HFFc6 (cell line): ENCODE data around the gene RIMKLA. TPM values are rescaled to one million over a fixed set of nuclear protein-coding genes. Genes with fewer than 3 reads are reported as not detected.

ENCODE experiments used
- DNase-seq: peaks from one replicate; pipeline ENCODE4 v3.0.0-alpha.2; 2018
- H3K27ac Mint-ChIP-seq: 2 replicates; pipeline ENCODE4 v1.8.0; 2020; ENCODE audit warnings: mild to moderate bottlenecking, mixed read lengths
- H3K27me3 Mint-ChIP-seq: 2 replicates; pipeline ENCODE4 v1.8.0; 2021; ENCODE audit warnings: mild to moderate bottlenecking, moderate library complexity, mixed read lengths; ENCODE audit not compliant: insufficient read depth
- H3K36me3 Mint-ChIP-seq: 2 replicates; pipeline ENCODE4 v1.8.0; 2021; ENCODE audit warnings: low read depth, mixed read lengths
- H3K4me1 Mint-ChIP-seq: 2 replicates; pipeline ENCODE4 v1.8.0; 2020; ENCODE audit warnings: low read depth, mixed read lengths
- H3K4me3 Mint-ChIP-seq: 2 replicates; pipeline ENCODE4 v1.8.0; 2020; ENCODE audit warnings: mild to moderate bottlenecking, moderate library complexity, mixed read lengths
- H3K9me3 Mint-ChIP-seq: 2 replicates; pipeline ENCODE4 v1.8.0; 2020; ENCODE audit warnings: mild to moderate bottlenecking, mixed read lengths
- total RNA-seq, 6 experiments: library from RNA; stranded (reverse); fragmentation: NEBNext Ultra II Directional; extraction: Animal tissue kit (Norgen Biotek cat#: 25700); gene quantifications; 2 replicates in 1 of 6; 3 replicates in 5 of 6; pipeline ENCODE4 v1.2.3, GENCODE V29; 2021
- TF ChIP-seq, protein P1 (sequence below): fragments of 200-600 bp; sonication (generic); IDR thresholded peaks from 2 replicates; pipeline ENCODE4 v1.5.0; 2021; ENCODE audit warnings: antibody characterized with exemption, mild to moderate bottlenecking

The RIMKLA gene
- total RNA-seq, 6 experiments from 2014 or later: not detected

DNA sequence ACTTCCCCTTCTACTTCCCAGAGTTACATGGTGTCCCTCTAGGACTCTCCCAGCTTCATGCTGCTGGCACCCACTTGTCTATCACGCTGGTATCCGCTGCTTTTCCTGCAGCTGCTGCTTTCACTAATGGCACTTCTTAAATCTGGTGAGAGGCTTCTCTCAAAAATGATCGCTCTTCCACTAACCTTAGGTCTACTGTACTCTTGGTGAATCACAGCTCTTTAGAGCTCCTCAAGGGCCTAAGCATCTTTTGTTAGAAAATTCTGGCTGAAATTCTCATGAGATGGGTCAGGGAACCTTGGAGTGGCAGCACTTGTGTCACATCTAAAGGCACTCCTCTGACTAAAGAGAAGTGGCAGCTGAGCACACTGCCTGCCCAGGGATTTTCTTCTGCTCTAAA, 43.1 kb downstream of the RIMKLA start:
- Mint-ChIP-seq H3K27ac (no peak overlapping the region), H3K27me3 (peaks cover 40% of the 10 kb centered on the region), H3K4me1 (peaks cover 33% of the 10 kb centered on the region), H3K9me3 (no peaks in the 10 kb centered on the region), H3K36me3 (no peaks in the 10 kb centered on the region), H3K4me3 (no peak overlapping the region)
- TF ChIP-seq, protein P1, sequence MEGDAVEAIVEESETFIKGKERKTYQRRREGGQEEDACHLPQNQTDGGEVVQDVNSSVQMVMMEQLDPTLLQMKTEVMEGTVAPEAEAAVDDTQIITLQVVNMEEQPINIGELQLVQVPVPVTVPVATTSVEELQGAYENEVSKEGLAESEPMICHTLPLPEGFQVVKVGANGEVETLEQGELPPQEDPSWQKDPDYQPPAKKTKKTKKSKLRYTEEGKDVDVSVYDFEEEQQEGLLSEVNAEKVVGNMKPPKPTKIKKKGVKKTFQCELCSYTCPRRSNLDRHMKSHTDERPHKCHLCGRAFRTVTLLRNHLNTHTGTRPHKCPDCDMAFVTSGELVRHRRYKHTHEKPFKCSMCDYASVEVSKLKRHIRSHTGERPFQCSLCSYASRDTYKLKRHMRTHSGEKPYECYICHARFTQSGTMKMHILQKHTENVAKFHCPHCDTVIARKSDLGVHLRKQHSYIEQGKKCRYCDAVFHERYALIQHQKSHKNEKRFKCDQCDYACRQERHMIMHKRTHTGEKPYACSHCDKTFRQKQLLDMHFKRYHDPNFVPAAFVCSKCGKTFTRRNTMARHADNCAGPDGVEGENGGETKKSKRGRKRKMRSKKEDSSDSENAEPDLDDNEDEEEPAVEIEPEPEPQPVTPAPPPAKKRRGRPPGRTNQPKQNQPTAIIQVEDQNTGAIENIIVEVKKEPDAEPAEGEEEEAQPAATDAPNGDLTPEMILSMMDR: no peak
- no peak for DNase-seq

DNA sequence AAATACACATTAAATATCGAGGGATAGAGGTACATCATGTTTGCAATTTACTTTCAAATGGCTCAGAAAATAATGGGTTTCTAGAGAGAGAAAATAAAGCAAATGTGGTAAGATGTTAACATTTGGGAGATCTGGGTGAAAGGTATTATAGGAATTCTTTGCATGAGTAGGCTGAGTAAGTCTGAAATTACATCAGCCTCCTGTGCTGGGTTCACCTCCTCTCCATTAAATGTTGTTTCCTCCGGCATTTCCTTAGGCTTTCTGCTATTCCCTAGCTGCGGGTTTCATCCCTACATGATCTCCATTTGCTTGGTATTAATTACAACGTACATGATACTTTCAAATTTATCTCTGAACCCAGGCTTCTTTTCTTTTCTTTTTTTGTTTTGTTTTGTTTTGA, 43.6 kb downstream of the RIMKLA start:
- H3K4me1 Mint-ChIP-seq: peaks cover 36% of the 10 kb centered on the region

DNA sequence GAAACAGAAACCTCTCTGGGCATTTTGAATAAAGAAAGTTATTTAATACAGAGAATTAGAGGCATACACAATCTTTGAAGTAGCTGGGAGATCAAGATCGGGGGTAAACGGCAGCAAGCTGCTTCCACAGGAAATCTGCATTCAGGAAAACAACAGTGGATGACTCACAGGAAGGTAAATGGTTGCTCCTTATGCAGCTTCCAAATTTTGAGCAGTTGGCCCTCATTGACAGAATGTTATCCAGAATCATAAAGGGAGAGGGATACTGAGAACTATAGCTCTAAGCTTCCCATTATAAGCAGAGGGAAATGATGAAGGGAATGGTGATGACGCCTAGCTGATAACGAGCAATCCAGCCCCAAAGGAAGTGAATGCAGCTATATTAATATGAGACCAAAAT, 46.6 kb downstream of the RIMKLA start:
- no peak overlapping the region for H3K27ac Mint-ChIP-seq
- no peak overlapping the region for H3K4me3 Mint-ChIP-seq
- peaks cover 51% of the 10 kb centered on the region for H3K4me1 Mint-ChIP-seq
- H3K36me3 Mint-ChIP-seq: no peaks in the 10 kb centered on the region
- H3K9me3 Mint-ChIP-seq: no peaks in the 10 kb centered on the region
- H3K27me3 Mint-ChIP-seq: peaks cover 21% of the 10 kb centered on the region
- TF ChIP-seq, protein P1: no peak
- DNase-seq: no peak

More for the DNA sequence above, 43.6 kb downstream of the RIMKLA start:
- TF ChIP-seq, protein P1: no peak
- H3K4me3 Mint-ChIP-seq: no peak overlapping the region
- H3K36me3 Mint-ChIP-seq: no peaks in the 10 kb centered on the region
- no peak overlapping the region for H3K27ac Mint-ChIP-seq
- no peak for DNase-seq
- no peaks in the 10 kb centered on the region for H3K9me3 Mint-ChIP-seq
- H3K27me3 Mint-ChIP-seq: peaks cover 37% of the 10 kb centered on the region

DNA sequence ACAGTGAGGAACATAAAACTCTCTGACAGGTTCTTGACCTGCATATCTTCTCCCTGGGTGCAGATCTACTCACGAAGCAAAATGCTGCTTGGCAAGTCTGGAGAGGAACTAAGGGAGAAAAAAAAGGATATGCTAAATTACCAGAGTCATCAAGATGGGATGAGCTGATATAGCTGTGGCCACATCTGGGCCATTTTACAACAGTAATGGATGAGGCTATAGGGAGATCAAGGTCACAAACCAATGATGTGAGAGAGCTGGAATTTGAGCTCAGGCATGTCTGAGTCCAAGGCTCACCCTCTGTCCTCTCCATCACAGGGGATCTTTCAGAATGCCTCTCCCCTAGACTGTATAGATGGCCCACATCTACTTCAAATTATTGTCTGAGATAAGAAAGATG, 49.0 kb downstream of the RIMKLA start:
- H3K4me3 Mint-ChIP-seq: no peak overlapping the region
- no peaks in the 10 kb centered on the region for H3K9me3 Mint-ChIP-seq
- H3K4me1 Mint-ChIP-seq: peaks cover 38% of the 10 kb centered on the region
- no peak overlapping the region for H3K27ac Mint-ChIP-seq
- H3K27me3 Mint-ChIP-seq: peaks cover 12% of the 10 kb centered on the region
- TF ChIP-seq, protein P1: no peak
- H3K36me3 Mint-ChIP-seq: no peaks in the 10 kb centered on the region
- peak; percentile 39 for DNase-seq

DNA sequence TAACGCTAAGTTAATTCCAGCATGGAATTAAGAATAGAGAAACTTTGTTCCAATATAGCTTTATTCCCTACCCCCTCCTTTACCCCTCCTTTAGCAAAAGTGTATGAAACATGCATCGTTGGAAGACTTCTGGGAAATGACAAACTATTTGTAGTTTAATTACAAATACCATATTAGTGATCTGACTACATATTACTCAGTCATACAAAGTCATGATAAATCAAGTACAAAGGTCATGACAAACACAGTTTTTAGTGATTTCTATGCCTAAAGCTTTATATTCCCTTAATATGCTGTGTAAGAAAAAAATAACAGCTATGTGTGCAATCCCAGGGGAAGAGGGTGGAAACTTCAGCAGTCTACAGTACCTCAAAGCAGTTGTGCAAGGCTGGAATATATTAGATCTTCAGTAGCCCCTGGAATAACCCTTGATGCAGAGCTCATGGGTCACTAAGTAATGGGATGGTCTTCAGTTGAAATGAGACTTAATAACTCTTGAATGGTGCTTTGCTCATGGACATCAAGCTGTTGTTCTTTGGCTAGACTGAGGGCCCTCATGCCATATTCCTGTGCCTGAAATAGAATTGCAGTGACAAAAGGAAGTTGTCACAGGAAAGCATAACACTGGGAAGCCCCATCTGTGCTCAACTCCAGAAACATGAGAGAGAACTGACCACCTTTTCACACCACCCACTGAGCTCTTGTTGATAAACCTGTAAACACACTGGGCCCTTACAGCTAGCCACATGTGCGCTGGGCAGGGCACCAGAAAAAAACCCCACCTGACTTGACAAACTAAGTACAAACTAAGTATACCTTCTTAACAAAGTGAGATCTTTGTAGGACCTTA, 49.9 kb downstream of the RIMKLA start:
- H3K4me3 Mint-ChIP-seq: no peak overlapping the region
- H3K36me3 Mint-ChIP-seq: no peaks in the 10 kb centered on the region
- peaks cover 12% of the 10 kb centered on the region for H3K27me3 Mint-ChIP-seq
- DNase-seq: no peak
- no peak overlapping the region for H3K27ac Mint-ChIP-seq
- TF ChIP-seq, protein P1: no peak
- H3K4me1 Mint-ChIP-seq: peaks cover 34% of the 10 kb centered on the region
- H3K9me3 Mint-ChIP-seq: no peaks in the 10 kb centered on the region
